Tibial nerve (tissue), 4 donors: ENCODE data around the gene KLC4. TPM values are rescaled to one million over a fixed set of nuclear protein-coding genes. Genes with fewer than 3 reads are reported as not detected.

Source experiments
- DNase-seq, 2 donors: peaks; one replicate each; pipeline ENCODE4 v3.0.0-alpha.2; 2019; ENCODE audit warnings: low spot score in 2 of 2
- H3K27ac ChIP-seq, 4 donors: fragments of 200-600 bp; sonication (generic) in 3 of 4; one replicate each; pipeline ENCODE4 v1.5.1; 2017 to 2019; ENCODE audit warnings: mild to moderate bottlenecking in 1 of 4
- H3K27me3 ChIP-seq, 2 donors: fragments of 200-600 bp; sonication (generic) in 1 of 2; one replicate each; pipeline versions ENCODE4 v1.5.1 to v1.6.0; 2017 to 2019
- H3K36me3 ChIP-seq, 3 donors: fragments of 200-600 bp; sonication (generic); one replicate each; pipeline ENCODE4 v1.5.1; 2018 to 2019
- H3K4me1 ChIP-seq, 4 donors: fragments of 200-600 bp; sonication (generic) in 3 of 4; one replicate each; pipeline ENCODE4 v1.5.1; 2017 to 2019
- H3K4me3 ChIP-seq, 4 donors: fragments of 200-600 bp; sonication (generic) in 3 of 4; one replicate each; pipeline ENCODE4 v1.5.1; 2017 to 2019; ENCODE audit warnings: mild to moderate bottlenecking in 1 of 4, moderate library complexity in 1 of 4
- H3K9me3 ChIP-seq, 4 donors: fragments of 200-600 bp; sonication (generic) in 3 of 4; one replicate each; pipeline ENCODE4 v1.5.1; 2017 to 2019
- EP300 ChIP-seq, 2 donors: sonication (generic); formaldehyde crosslinking; IDR thresholded peaks; one replicate each; pipeline ENCODE4 v1.6.1; 2017; ENCODE audit warnings: antibody characterized with exemption in 2 of 2, mild to moderate bottlenecking in 1 of 2
- POLR2A ChIP-seq, 2 donors: fragments of 450-650 bp; IDR thresholded peaks; one replicate each; pipeline ENCODE4 v1.6.1; 2017; ENCODE audit warnings: antibody characterized with exemption in 2 of 2, mild to moderate bottlenecking in 2 of 2, moderate library complexity in 2 of 2
- WGBS, 2 donors: methylation state at CpG; one replicate each; pipeline ENCODE4 v1.1.5; 2018; 5-methylcytosine and 5-hydroxymethylcytosine counted together
- total RNA-seq, 4 donors: library from RNA; depleted of rRNA; stranded (reverse); fragments of >200 nt; gene quantifications; one replicate each; pipeline ENCODE4 v1.1.0, GENCODE V29; 2016
- TF ChIP-seq, protein P1 (sequence below), 5 experiments: fragments of 200-600 bp in 3 of 5; fragments of 450-650 bp in 2 of 5; sonication (generic) in 3 of 5; IDR thresholded peaks; one replicate each; pipeline ENCODE4 v1.5.1; 2016 to 2019; ENCODE audit warnings: antibody characterized with exemption in 5 of 5, mild to moderate bottlenecking in 3 of 5, moderate library complexity in 2 of 5

The KLC4 gene
- total RNA-seq, 4 donors from 2014 or later = 21.6 to 32.9 (median 23.8) TPM

DNA sequence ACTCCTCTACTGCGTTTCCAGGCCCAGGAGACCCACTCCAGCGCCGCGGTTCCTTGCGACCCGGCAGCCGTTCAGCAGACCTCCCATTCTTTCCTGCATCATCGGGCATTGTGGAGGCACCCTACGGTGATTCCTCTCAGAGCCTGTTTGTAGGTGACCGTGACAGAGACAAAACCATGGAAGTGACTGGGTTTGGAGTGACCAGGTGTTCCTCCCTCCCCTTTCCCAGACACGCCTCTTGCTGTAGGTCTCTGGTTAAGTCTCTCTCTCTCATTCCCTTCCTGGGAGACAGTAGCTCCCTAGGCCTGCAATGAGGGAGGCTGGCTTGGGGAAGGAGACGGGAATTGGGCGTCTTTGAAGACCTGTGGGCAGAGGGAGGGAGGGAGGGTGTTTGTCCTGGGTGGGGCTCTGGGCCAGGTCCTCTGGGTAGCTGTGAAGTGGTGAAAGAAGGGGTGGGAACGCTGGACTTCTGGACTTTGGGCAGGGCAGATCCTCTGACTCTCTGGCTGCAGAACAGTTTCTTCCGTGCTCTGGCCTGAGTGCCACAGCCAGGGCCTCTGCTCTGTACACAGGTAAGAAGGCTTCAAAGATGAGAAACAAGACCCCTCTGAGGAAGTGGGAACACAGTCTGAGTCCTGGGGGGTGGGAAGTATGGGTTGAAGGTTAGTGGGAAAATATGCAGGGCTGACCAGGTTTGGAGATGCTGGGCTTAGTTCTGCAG lies 763 bp downstream of the KLC4 start:
- WGBS, 2 donors = 10% methylated on average over 8 to 13 of the region's 15 CpGs
- no peaks in the 10 kb centered on the region for H3K27me3 ChIP-seq
- DNase-seq = no peak
- TF ChIP-seq POLR2A (IDR thresholded peaks at IDR 0.05) = no peak
- H3K9me3 ChIP-seq = no peaks in the 10 kb centered on the region
- H3K36me3 ChIP-seq = peaks cover 0 to 63% (median under 1%) of the 10 kb centered on the region in 3 donors
- peak overlapping the region; percentile 54 to 97 (median 68) for H3K4me3 ChIP-seq
- peak overlapping the region; percentile 75 to 95 (median 90) for H3K27ac ChIP-seq
- peaks cover 0 to 37% (median 24%) of the 10 kb centered on the region in 4 donors for H3K4me1 ChIP-seq

DNA sequence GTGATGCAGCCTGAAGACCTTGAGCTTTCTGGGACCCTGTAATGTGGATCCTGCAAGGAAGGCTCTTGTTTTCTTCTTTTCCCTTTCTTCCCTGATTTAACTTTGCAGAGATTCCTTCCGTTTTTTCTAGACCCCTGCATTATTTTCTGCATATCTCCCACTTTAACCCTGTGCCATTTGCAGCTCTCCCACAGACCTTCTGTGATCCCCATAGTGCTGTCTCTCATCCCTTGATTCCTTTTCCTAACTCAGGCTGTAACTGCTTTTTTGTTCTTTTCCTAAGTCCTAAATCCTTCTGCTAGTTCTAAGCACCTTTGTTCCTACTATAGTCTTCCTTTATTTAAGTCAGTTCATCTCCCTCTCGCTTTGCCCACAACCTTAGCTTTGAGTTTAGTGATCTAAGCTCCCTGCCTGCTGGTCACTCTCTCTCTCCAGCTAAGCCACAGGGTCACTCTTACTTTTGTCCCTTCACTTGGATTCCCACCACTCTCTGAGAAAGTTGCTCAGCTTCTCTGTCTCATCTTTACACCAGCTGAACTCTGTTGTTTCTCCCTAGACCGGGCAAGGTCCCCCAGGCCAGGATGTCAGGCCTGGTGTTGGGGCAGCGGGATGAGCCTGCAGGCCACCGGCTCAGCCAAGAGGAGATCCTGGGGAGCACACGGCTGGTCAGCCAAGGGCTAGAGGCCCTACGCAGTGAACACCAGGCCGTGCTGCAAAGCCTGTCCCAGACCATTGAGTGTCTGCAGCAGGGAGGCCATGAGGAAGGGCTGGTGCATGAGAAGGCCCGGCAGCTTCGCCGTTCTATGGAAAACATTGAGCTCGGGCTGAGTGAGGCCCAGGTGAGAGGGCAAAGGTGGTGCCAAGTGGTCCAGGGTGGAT lies 1.6 kb downstream of the KLC4 start:
- TF ChIP-seq EP300 (IDR thresholded peaks at IDR 0.05) = no peak
- TF ChIP-seq, protein P1, sequence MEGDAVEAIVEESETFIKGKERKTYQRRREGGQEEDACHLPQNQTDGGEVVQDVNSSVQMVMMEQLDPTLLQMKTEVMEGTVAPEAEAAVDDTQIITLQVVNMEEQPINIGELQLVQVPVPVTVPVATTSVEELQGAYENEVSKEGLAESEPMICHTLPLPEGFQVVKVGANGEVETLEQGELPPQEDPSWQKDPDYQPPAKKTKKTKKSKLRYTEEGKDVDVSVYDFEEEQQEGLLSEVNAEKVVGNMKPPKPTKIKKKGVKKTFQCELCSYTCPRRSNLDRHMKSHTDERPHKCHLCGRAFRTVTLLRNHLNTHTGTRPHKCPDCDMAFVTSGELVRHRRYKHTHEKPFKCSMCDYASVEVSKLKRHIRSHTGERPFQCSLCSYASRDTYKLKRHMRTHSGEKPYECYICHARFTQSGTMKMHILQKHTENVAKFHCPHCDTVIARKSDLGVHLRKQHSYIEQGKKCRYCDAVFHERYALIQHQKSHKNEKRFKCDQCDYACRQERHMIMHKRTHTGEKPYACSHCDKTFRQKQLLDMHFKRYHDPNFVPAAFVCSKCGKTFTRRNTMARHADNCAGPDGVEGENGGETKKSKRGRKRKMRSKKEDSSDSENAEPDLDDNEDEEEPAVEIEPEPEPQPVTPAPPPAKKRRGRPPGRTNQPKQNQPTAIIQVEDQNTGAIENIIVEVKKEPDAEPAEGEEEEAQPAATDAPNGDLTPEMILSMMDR (IDR thresholded peaks at IDR 0.05) = no peak
- TF ChIP-seq POLR2A (IDR thresholded peaks at IDR 0.05) = no peak
- Histone ChIP-seq H3K27me3 (no peaks in the 10 kb centered on the region), H3K36me3 (peaks cover 0 to 63% (median 3%) of the 10 kb centered on the region in 3 donors), H3K4me3 (peak overlapping the region in 2 of 4 donors; percentile 6 to 83), H3K27ac (peak overlapping the region in 2 of 4 donors; percentile 41 to 95), H3K4me1 (peaks cover 0 to 37% (median 24%) of the 10 kb centered on the region in 4 donors), H3K9me3 (no peaks in the 10 kb centered on the region)
- no peak for DNase-seq
- 82 to 89% methylated on average over 12 of the region's 12 CpGs for WGBS, 2 donors

DNA sequence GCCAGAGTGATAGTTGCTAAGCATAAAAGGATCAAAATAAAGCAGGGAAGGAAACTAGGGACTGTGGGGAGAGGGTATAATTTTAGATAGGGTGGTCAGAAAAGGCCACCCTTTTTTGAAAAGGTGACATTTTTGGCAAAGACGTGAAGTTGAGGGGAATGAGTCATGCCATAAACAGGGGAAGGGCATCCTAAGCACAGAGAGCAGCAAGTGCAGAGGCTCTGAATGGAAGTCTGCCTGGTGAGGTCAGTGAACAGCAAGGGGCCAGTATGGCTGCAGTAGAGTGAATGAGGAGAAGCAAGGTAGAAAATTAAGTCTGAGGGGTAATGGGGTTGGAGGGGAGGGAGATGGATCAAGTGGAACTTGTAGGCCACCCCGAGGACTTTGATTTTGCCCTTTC lies 2.4 kb downstream of the KLC4 start:
- Histone ChIP-seq H3K9me3 (no peaks in the 10 kb centered on the region), H3K27me3 (no peaks in the 10 kb centered on the region), H3K4me1 (peaks cover 0 to 37% (median 24%) of the 10 kb centered on the region in 4 donors), H3K36me3 (peaks cover 3 to 63% (median 6%) of the 10 kb centered on the region in 3 donors), H3K4me3 (no peak overlapping the region), H3K27ac (no peak overlapping the region)
- 71 to 73% methylated on average over 2 of the region's 2 CpGs for WGBS, 2 donors
- TF ChIP-seq POLR2A (IDR thresholded peaks at IDR 0.05) = no peak
- TF ChIP-seq, protein P1 (IDR thresholded peaks at IDR 0.05) = no peak
- no peak for TF ChIP-seq EP300 (IDR thresholded peaks at IDR 0.05)
- no peak for DNase-seq

DNA sequence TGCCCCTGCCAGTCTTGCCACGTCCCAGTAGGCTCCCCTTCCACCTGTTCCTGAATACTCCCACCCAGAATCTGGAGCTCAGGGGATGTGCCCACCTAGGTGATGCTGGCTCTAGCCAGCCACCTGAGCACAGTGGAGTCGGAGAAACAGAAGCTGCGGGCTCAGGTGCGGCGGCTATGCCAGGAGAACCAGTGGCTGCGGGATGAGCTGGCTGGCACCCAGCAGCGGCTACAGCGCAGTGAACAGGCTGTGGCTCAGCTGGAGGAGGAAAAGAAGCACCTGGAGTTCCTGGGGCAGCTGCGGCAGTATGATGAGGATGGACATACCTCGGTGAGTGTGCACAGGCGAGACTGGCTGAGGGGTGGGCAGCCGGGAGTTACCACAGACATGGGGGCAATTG lies 3.4 kb downstream of the KLC4 start:
- 92 to 94% methylated on average over 12 of the region's 12 CpGs for WGBS, 2 donors
- Histone ChIP-seq H3K27ac (no peak overlapping the region), H3K4me1 (peaks cover 0 to 29% (median 24%) of the 10 kb centered on the region in 4 donors), H3K36me3 (peaks cover 3 to 61% (median 6%) of the 10 kb centered on the region in 3 donors), H3K27me3 (no peaks in the 10 kb centered on the region), H3K4me3 (no peak overlapping the region), H3K9me3 (no peaks in the 10 kb centered on the region)
- TF ChIP-seq EP300 (IDR thresholded peaks at IDR 0.05) (no peak), POLR2A (IDR thresholded peaks at IDR 0.05) (no peak)
- TF ChIP-seq, protein P1 (IDR thresholded peaks at IDR 0.05) = no peak
- DNase-seq = no peak

DNA sequence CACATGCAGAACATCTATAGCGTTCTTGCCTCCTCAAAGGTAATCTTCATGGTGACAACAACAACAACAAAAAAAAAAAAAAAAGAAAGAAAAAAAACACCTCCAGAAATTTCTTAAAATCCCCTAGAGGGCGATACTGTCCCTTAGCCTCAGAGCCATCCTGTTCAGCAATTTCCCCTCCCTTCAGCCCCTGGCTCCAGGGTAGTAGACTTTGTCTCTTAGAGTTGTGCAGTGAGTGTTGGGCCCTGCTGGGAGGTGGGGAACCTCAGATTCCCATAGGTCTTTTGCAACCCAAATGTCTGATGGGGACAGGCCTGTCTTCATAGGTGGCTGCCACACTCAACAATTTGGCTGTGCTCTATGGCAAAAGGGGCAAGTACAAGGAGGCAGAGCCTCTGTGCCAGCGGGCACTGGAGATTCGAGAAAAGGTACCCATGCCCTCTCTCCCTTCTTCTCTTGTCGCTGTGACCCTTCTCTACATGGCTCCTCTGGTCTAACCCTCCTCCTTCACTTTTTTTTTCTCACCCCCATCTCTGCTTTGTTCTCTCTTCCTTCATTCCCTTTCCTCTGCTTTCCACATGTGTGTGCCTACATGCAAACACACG lies 10.7 kb downstream of the KLC4 start:
- Histone ChIP-seq H3K36me3 (peaks cover 3 to 93% (median 6%) of the 10 kb centered on the region in 3 donors), H3K4me3 (no peak overlapping the region), H3K27me3 (peaks cover 0 to 2% of the 10 kb centered on the region in 2 donors), H3K27ac (no peak overlapping the region), H3K9me3 (no peaks in the 10 kb centered on the region), H3K4me1 (peaks cover 0 to under 1% (median 0%) of the 10 kb centered on the region in 4 donors)
- no peak for TF ChIP-seq EP300 (IDR thresholded peaks at IDR 0.05)
- TF ChIP-seq, protein P1 (IDR thresholded peaks at IDR 0.05) = peak in 2 of 5 experiments; percentile 25 to 26
- no peak for DNase-seq
- WGBS, 2 donors = 60 to 61% methylated on average over 6 of the region's 6 CpGs
